Chondrocyte (in vitro differentiated cells): ENCODE results near the gene CACTIN. TPM values are rescaled to one million over a fixed set of nuclear protein-coding genes. Genes with fewer than 3 reads are reported as not detected.

ENCODE experiments used
- DNase-seq: peaks from one replicate; pipeline ENCODE4 v3.0.0; 2021; ENCODE audit warnings: mixed read lengths, low spot score
- H3K27ac Mint-ChIP-seq: one replicate; pipeline ENCODE4 v1.8.0; 2021; ENCODE audit warnings: mild to moderate bottlenecking, moderate library complexity, mixed read lengths; ENCODE audit not compliant: unreplicated experiment
- H3K27me3 Mint-ChIP-seq: 2 replicates; pipeline ENCODE4 v1.8.0; 2021; ENCODE audit warnings: low read depth, mixed read lengths
- H3K36me3 Mint-ChIP-seq: 2 replicates; pipeline ENCODE4 v1.8.0; 2021; ENCODE audit warnings: low read depth, mixed read lengths
- H3K4me1 Mint-ChIP-seq: 2 replicates; pipeline ENCODE4 v1.8.0; 2021; ENCODE audit warnings: low read depth, mild to moderate bottlenecking, mixed read lengths
- H3K4me3 Mint-ChIP-seq: one replicate; pipeline ENCODE4 v1.8.0; 2021; ENCODE audit warnings: mild to moderate bottlenecking, moderate library complexity, mixed read lengths; ENCODE audit not compliant: unreplicated experiment
- H3K9me3 Mint-ChIP-seq: 2 replicates; pipeline ENCODE4 v1.8.0; 2021; ENCODE audit warnings: low read depth, mixed read lengths
- total RNA-seq: library from RNA; stranded (reverse); gene quantifications from 3 replicates; pipeline ENCODE4 v1.2.1, GENCODE V29; 2021
- TF ChIP-seq, protein P1 (sequence below): fragments of 200-600 bp; sonication (generic); IDR thresholded peaks from 2 replicates; pipeline ENCODE4 v1.5.0; 2021; ENCODE audit warnings: antibody characterized with exemption, mild to moderate bottlenecking, moderate library complexity

The CACTIN gene
- total RNA-seq, 1 donor from 2014 or later, result 19.5 TPM

DNA sequence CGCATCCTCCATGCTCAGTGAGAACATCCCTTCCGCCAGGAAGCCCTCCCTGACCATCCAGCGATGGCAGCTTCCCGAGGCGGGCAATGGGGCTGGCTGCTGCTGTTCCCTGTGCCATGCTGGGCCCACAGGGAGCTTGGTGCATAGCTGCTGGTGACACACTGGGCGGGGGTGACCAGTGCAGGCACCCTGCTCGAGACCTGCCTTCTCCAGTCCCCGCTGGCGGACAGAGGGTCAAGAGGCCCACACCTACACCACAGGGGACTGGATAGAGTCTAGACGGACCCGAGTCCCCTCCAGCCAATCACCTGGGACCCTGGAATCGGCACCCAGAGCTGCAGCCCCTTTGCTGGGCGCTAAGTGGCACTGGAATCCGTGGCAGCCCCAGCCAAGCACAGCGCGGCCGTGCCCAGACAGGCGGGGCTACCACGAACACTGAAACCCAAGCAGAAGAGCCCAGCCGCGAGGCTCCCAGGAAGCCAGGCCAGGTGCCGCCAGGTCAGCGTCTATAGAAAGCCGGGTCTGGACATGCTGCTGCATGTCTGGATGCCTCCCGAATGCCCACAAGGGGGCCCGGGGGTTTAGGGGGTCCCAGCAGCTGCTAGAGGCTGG is 11.0 kb downstream of the CACTIN start:
- no peak overlapping the region for H3K4me3 Mint-ChIP-seq
- TF ChIP-seq, protein P1, sequence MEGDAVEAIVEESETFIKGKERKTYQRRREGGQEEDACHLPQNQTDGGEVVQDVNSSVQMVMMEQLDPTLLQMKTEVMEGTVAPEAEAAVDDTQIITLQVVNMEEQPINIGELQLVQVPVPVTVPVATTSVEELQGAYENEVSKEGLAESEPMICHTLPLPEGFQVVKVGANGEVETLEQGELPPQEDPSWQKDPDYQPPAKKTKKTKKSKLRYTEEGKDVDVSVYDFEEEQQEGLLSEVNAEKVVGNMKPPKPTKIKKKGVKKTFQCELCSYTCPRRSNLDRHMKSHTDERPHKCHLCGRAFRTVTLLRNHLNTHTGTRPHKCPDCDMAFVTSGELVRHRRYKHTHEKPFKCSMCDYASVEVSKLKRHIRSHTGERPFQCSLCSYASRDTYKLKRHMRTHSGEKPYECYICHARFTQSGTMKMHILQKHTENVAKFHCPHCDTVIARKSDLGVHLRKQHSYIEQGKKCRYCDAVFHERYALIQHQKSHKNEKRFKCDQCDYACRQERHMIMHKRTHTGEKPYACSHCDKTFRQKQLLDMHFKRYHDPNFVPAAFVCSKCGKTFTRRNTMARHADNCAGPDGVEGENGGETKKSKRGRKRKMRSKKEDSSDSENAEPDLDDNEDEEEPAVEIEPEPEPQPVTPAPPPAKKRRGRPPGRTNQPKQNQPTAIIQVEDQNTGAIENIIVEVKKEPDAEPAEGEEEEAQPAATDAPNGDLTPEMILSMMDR, result no peak
- DNase-seq, result peak; percentile 85
- peaks cover 3% of the 10 kb centered on the region for H3K4me1 Mint-ChIP-seq
- H3K27ac Mint-ChIP-seq, result no peak overlapping the region
- H3K9me3 Mint-ChIP-seq, result no peaks in the 10 kb centered on the region
- H3K36me3 Mint-ChIP-seq, result peaks cover 5% of the 10 kb centered on the region
- no peaks in the 10 kb centered on the region for H3K27me3 Mint-ChIP-seq

DNA sequence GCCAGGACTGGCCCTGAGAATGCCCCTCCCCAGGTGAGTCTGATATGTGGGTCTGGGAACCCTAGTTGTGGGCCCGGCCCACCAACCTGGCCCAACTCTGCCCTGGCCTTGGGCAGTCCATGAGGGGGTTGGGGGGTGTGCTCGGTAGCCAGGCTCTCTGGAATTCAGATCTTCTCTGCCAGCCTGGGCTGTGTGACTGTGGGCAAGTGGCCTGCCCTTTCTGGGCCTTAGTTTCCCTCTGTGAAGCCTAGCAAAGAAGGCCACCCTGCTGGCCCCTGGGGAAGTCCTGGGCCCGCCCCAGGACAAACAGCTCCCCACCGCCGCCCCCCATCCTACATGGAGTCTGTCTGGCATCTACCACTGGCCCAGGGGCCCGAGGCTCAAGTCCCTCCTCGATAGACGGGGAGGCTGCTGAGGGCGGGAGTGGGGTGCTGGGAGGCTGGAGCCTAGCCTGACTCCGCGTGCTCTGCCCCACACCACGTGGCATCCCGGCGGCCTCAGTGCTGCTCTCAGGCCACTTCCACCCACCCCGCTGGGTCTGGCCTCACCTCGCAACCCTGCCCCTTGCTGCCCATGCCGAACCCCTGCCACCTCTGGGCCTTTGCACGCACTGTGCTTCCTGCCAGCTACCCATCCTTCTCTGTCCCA is 11.6 kb downstream of the CACTIN start:
- H3K27me3 Mint-ChIP-seq, result no peaks in the 10 kb centered on the region
- H3K36me3 Mint-ChIP-seq, result peaks cover 5% of the 10 kb centered on the region
- no peaks in the 10 kb centered on the region for H3K9me3 Mint-ChIP-seq
- H3K4me3 Mint-ChIP-seq, result no peak overlapping the region
- no peak overlapping the region for H3K27ac Mint-ChIP-seq
- DNase-seq, result peak; percentile 87
- H3K4me1 Mint-ChIP-seq, result peaks cover 9% of the 10 kb centered on the region
- TF ChIP-seq, protein P1, result no peak

GRCh38 chr19:3613818-3614661 is 12.6 kb downstream of the CACTIN start:
- Mint-ChIP-seq H3K27me3 (no peaks in the 10 kb centered on the region), H3K36me3 (peaks cover 5% of the 10 kb centered on the region), H3K9me3 (no peaks in the 10 kb centered on the region), H3K4me3 (no peak overlapping the region), H3K27ac (no peak overlapping the region), H3K4me1 (peaks cover 18% of the 10 kb centered on the region)
- DNase-seq, result no peak
- TF ChIP-seq, protein P1, result no peak

GRCh38 chr19:3612901-3613741 is 13.5 kb downstream of the CACTIN start:
- peaks cover 5% of the 10 kb centered on the region for H3K36me3 Mint-ChIP-seq
- no peaks in the 10 kb centered on the region for H3K9me3 Mint-ChIP-seq
- H3K4me3 Mint-ChIP-seq, result no peak overlapping the region
- no peaks in the 10 kb centered on the region for H3K27me3 Mint-ChIP-seq
- peaks cover 22% of the 10 kb centered on the region for H3K4me1 Mint-ChIP-seq
- DNase-seq, result peak; percentile 92
- TF ChIP-seq, protein P1, result no peak
- H3K27ac Mint-ChIP-seq, result no peak overlapping the region
